Keratinocyte (primary cell): Measurements from ENCODE around the gene NELL1. TPM values are rescaled to one million over a fixed set of nuclear protein-coding genes. Genes with fewer than 3 reads are reported as not detected.

Experiments used
- DNase-seq: peaks from one replicate; pipeline ENCODE4 v3.0.0-alpha.2; 2011; ENCODE audit warnings: low read depth, missing footprints, low spot score
- FAIRE-seq: peaks from 2 replicates; lab custom pipeline; 2011; peaks lifted over from hg19 to GRCh38; lab: Jason Lieb, UNC
- H2AFZ ChIP-seq: 2 replicates; pipeline ENCODE4 v1.6.0; 2012; ENCODE audit warnings: low read length, control low read depth, inconsistent platforms; ENCODE audit not compliant: control insufficient read depth
- H3K27ac ChIP-seq: 2 replicates; pipeline ENCODE4 v1.5.1; 2011; ENCODE audit warnings: low read length; ENCODE audit not compliant: control insufficient read depth, insufficient read depth
- H3K27me3 ChIP-seq: 3 replicates; pipeline ENCODE4 v1.6.0; 2011; ENCODE audit warnings: low read length; ENCODE audit not compliant: control insufficient read depth, insufficient read depth; ENCODE audit errors: extremely low read depth
- H3K36me3 ChIP-seq, 2 experiments: 2 replicates in 1 of 2; 3 replicates in 1 of 2; pipeline ENCODE4 v1.5.1; 2011; ENCODE audit warnings: low read length in 2 of 2, mild to moderate bottlenecking in 1 of 2; ENCODE audit not compliant: control insufficient read depth in 2 of 2, insufficient read depth in 2 of 2; ENCODE audit errors: extremely low read depth in 1 of 2
- H3K4me1 ChIP-seq: 3 replicates; pipeline ENCODE4 v1.5.1; 2011; ENCODE audit warnings: low read length; ENCODE audit not compliant: control insufficient read depth, insufficient read depth; ENCODE audit errors: extremely low read depth
- H3K4me2 ChIP-seq: 3 replicates; pipeline ENCODE4 v1.6.0; 2011; ENCODE audit warnings: low read depth, low read length; ENCODE audit not compliant: control insufficient read depth, insufficient read depth; ENCODE audit errors: extremely low read depth
- H3K4me3 ChIP-seq, 3 experiments: fragments of 200-600 bp in 1 of 3; sonication (generic) in 1 of 3; 2 replicates in 2 of 3; 3 replicates in 1 of 3; pipeline ENCODE4 v1.5.1; 2011 to 2016; ENCODE audit warnings: low read length in 3 of 3, mild to moderate bottlenecking in 3 of 3, control low read depth in 2 of 3, inconsistent platforms in 1 of 3, low read depth in 1 of 3, mixed read lengths in 1 of 3, mixed run types in 1 of 3, moderate library complexity in 1 of 3; ENCODE audit not compliant: control insufficient read depth in 2 of 3, insufficient read depth in 2 of 3; ENCODE audit errors: extremely low read depth in 1 of 3
- H3K79me2 ChIP-seq: 2 replicates; pipeline ENCODE4 v1.6.0; 2012; ENCODE audit warnings: low read length; ENCODE audit not compliant: control insufficient read depth, insufficient read depth
- H3K9ac ChIP-seq: 3 replicates; pipeline ENCODE4 v1.6.0; 2011; ENCODE audit warnings: low read length; ENCODE audit not compliant: control insufficient read depth, insufficient read depth; ENCODE audit errors: extremely low read depth
- H3K9me1 ChIP-seq: 3 replicates; pipeline ENCODE4 v1.6.0; 2011; ENCODE audit warnings: low read length; ENCODE audit not compliant: control insufficient read depth, insufficient read depth; ENCODE audit errors: extremely low read depth
- H3K9me3 ChIP-seq: 2 replicates; pipeline ENCODE4 v1.5.1; 2012; ENCODE audit warnings: low read depth, low read length; ENCODE audit not compliant: control insufficient read depth
- H4K20me1 ChIP-seq: 3 replicates; pipeline ENCODE4 v1.6.0; 2011; ENCODE audit warnings: low read length; ENCODE audit not compliant: control insufficient read depth, insufficient read depth; ENCODE audit errors: extremely low read depth
- CTCF ChIP-seq, 3 experiments: IDR thresholded peaks in 1 of 3; conservative IDR thresholded peaks in 1 of 3; optimal IDR thresholded peaks in 1 of 3; 2 replicates in 2 of 3; 3 replicates in 1 of 3; pipeline versions ENCODE3 to v1.5.1; 2011; ENCODE audit warnings: low read length in 3 of 3, mild to moderate bottlenecking in 3 of 3, moderate library complexity in 2 of 3, control low read depth in 1 of 3, inconsistent platforms in 1 of 3; ENCODE audit not compliant: insufficient read depth in 2 of 3; ENCODE audit errors: extremely low read depth in 1 of 3
- EZH2 ChIP-seq: IDR thresholded peaks from one replicate; pipeline ENCODE4 v1.6.1; 2012; ENCODE audit warnings: inconsistent platforms, mild to moderate bottlenecking, low read length, moderate library complexity
- dilution Hi-C: fragments of 300-500 bp; cut with MboI; formaldehyde crosslinking; loops from one replicate; pipeline ENCODE4 v1.7.0; 2020; ENCODE audit warnings: low sequenced_read_pairs; ENCODE audit not compliant: extremely low pct_ligation_motif_present
- polyA plus RNA-seq, 5 experiments: library from polyadenylated mRNA; depleted of rRNA in 3 of 5; stranded (reverse) in 3 of 5; stranded (forward) in 1 of 5; unstranded in 1 of 5; fragments of >200 nt; gene quantifications; 1 replicate in 1 of 5; 2 replicates in 3 of 5; 3 replicates in 1 of 5; pipeline versions ENCODE4 v1.2.1 to v1.2.3, GENCODE V29; 2011 to 2012; ENCODE audit warnings: missing spikeins in 2 of 5, low read depth in 1 of 5, low replicate concordance in 1 of 5

NELL1 gene
- polyA plus RNA-seq, 1 donor (not counting 4 experiments of a cell fraction or from before 2014, with no cell fraction given): not detected

GRCh38 chr11:21543901-21544300, 874.5 kb downstream of the NELL1 start:
- H3K9me1 ChIP-seq: no peaks in the 10 kb centered on the region
- no peak for TF ChIP-seq EZH2
- no peaks in the 10 kb centered on the region for H3K27me3 ChIP-seq
- dilution Hi-C loops: no loop called here
- no peak overlapping the region for H3K4me3 ChIP-seq
- FAIRE-seq (no peak), DNase-seq (no peak)
- H4K20me1 ChIP-seq: no peaks in the 10 kb centered on the region
- no peak overlapping the region for H3K9ac ChIP-seq
- H3K27ac ChIP-seq: no peak overlapping the region
- H3K9me3 ChIP-seq: no peaks in the 10 kb centered on the region
- H3K79me2 ChIP-seq: no peaks in the 10 kb centered on the region
- H3K4me1 ChIP-seq: no peaks in the 10 kb centered on the region
- no peaks in the 10 kb centered on the region for H3K36me3 ChIP-seq
- no peak overlapping the region for H3K4me2 ChIP-seq
- no peak overlapping the region for H2AFZ ChIP-seq

- no peak overlapping the region for H3K4me2 ChIP-seq
- H2AFZ ChIP-seq: no peak overlapping the region
- H3K9me1 ChIP-seq: no peaks in the 10 kb centered on the region
- FAIRE-seq (no peak), DNase-seq (no peak)
- no peak overlapping the region for H3K27ac ChIP-seq
- H3K79me2 ChIP-seq: no peaks in the 10 kb centered on the region
- no peaks in the 10 kb centered on the region for H3K9me3 ChIP-seq
- H3K9ac ChIP-seq: no peak overlapping the region
- no peaks in the 10 kb centered on the region for H3K36me3 ChIP-seq
- dilution Hi-C loops: no loop called here
- no peaks in the 10 kb centered on the region for H4K20me1 ChIP-seq
- no peak overlapping the region for H3K4me3 ChIP-seq
- no peaks in the 10 kb centered on the region for H3K27me3 ChIP-seq
- no peaks in the 10 kb centered on the region for H3K4me1 ChIP-seq
- no peak for TF ChIP-seq EZH2
- no peak for TF ChIP-seq CTCF (optimal IDR thresholded peaks at IDR 0.05 in 1 of 3, IDR thresholded peaks at IDR 0.05 in 1 of 3, conservative IDR thresholded peaks at IDR 0.05 in 1 of 3; ENCODE audit: extremely low read depth in 1 of 3, insufficient read depth in 2 of 3, low read length in 3 of 3)
Observed at GRCh38 chr11:21545699-21546098, 876.3 kb downstream of the NELL1 start.

- TF ChIP-seq CTCF (optimal IDR thresholded peaks at IDR 0.05 in 1 of 3, IDR thresholded peaks at IDR 0.05 in 1 of 3, conservative IDR thresholded peaks at IDR 0.05 in 1 of 3; ENCODE audit: extremely low read depth in 1 of 3, insufficient read depth in 2 of 3, low read length in 3 of 3): no peak
- no peak for TF ChIP-seq EZH2
- no peaks in the 10 kb centered on the region for H3K9me1 ChIP-seq
- H3K27me3 ChIP-seq: no peaks in the 10 kb centered on the region
- H4K20me1 ChIP-seq: no peaks in the 10 kb centered on the region
- no peak for FAIRE-seq
- no peak overlapping the region for H3K27ac ChIP-seq
- no peak overlapping the region for H3K9ac ChIP-seq
- no peaks in the 10 kb centered on the region for H3K79me2 ChIP-seq
- no peak overlapping the region for H2AFZ ChIP-seq
- H3K4me3 ChIP-seq: no peak overlapping the region
- no peaks in the 10 kb centered on the region for H3K9me3 ChIP-seq
- dilution Hi-C loops: no loop called here
- H3K4me1 ChIP-seq: no peaks in the 10 kb centered on the region
- no peak for DNase-seq
- no peak overlapping the region for H3K4me2 ChIP-seq
- no peaks in the 10 kb centered on the region for H3K36me3 ChIP-seq
Observed at GRCh38 chr11:21546703-21547102, 877.3 kb downstream of the NELL1 start.
